Measurements from ENCODE around the gene SMIM14.
"Not testable (repeated sequence)": the region's sequence is repeated elsewhere in the genome, so short reads cannot be mapped to it uniquely, and the experiment has no call there.

Gene SMIM14

DNA sequence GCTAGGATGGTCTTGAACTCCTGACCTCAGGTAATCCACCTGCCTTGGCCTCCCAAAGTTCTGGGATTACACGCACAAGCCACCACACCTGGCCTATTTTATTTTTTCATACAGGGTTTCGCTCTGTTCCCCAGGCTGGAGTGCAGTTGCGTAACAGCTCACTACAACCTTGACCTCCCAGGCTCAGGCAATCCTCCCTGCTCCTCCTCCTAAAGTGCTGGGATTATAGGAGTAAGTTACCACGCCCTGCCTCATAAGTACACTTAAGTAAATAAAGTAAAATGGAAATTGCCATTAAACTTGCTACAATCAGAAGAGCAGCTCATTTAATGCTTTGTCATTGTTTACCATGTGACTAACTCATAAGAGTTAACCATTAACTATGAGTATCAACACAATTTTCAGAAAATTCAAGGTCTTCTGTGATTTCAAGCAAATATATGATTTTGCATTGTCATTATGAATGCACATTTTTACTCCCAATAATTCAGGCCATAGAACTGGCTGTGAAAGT lies 123.7 kb downstream of the SMIM14 start:
- intact Hi-C loops (cut with DNase I), result no loop called here
- no peak for DNase-seq

DNA sequence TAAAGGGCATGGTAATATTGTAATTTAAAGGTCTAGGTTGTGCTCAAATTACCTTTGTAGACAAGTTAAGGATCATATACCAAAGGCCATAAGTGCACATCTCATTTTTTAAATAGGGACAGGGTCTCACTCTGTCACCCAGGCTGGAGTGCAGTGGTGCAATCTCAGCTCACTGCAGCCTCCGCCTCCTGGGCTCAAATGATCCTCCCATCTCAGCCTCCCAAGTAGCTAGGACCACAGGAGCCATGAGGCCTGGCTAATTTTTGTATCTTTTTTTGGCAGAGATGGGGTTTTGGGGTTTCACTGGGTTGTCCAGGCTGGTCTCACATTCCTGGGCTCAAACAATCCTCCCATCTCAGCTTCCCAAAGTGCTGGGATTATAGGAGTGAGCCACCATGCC lies 124.4 kb downstream of the SMIM14 start:
- intact Hi-C loops (cut with DNase I); DNase-seq: not testable (repeated sequence)

DNA sequence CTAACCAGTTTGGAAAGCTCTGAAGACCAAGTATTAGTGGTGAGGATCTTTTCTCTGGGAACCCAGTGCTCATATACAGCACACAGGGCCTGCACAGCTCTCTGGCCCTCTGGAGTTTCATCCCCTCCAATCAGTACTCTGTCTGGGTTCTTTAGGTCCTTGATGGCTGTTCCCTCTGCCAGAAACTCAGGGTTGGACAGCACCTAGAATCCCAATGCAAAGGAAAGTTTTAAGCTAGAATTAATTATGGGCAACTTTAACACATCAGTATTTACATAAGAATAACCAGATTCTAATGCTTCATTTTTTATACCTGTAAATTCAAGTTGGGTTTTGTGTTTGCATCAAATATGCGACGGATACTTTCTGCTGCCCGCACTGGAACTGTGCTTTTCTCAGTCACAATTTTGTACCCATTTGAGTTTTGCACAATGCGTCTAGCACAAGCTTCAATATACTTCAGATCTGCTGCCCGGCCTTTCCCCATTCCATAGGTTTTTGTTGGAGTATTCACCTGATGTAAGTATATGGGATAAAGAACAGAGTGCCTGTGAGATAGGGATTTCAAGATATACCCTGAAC lies 128.2 kb downstream of the SMIM14 start:
- no peak for DNase-seq

DNA sequence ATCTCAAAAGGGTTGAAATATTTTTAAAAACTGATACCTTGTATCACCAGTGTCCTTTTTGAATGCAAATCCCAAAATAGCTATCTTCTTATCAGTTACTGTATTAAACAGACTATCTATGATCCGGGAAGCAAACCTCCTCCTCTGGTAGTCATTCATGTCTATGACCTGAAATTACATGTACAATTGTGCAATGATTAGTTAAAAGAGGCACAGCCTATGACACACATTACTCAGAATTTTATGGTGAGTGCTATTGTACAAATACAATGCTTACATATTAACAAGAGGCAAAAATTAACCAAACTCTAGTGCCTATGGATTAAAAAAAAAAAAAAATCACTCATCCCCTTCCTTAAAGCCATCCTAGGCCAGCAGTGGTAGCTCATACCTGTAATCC lies 133.1 kb downstream of the SMIM14 start:
- no peak for DNase-seq

More for the DNA sequence above, 128.2 kb downstream of the SMIM14 start:
- intact Hi-C loops (cut with DNase I), result no loop called here

DNA sequence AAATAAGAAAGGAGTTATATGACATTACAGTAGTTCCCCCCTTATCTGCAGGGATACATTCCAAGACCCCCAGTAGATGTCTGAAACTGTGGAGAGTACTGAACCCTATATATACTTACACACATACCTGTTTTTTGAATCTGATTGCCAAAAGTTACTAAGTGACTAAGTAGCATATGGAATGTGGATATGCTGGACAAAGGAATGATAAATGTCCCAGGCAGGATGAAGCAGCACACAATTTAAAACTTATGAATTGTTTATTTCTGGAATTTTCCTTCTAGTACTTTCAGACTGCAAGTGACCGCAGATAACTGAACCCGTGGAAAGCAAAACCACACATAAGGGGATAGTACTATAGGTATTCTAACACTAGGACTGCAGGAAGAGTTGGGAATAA lies 134.1 kb downstream of the SMIM14 start:
- intact Hi-C loops (cut with DNase I), result no loop called here
- no peak for DNase-seq

More for the DNA sequence above, 133.1 kb downstream of the SMIM14 start:
- intact Hi-C loops (cut with DNase I), result no loop called here

DNA sequence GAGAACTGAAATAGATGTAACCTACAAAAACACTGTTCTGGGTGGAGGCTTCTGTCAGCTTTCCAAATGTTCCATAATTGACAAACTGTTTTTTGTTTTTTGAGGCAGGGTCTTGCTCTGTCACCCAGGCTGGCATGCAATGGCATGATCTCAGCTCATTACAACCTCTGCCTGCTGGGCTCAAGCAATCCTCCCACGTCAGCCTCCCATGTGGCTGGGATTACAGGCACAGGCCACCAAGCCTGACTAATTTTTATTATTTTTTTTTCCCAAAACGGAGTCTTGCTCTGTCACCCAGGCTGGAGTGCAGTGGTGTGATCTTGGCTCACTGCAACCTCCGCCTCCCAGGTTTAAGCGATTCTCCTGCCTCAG lies 136.0 kb downstream of the SMIM14 start:
- DNase-seq; intact Hi-C loops (cut with DNase I): not testable (repeated sequence)

DNA sequence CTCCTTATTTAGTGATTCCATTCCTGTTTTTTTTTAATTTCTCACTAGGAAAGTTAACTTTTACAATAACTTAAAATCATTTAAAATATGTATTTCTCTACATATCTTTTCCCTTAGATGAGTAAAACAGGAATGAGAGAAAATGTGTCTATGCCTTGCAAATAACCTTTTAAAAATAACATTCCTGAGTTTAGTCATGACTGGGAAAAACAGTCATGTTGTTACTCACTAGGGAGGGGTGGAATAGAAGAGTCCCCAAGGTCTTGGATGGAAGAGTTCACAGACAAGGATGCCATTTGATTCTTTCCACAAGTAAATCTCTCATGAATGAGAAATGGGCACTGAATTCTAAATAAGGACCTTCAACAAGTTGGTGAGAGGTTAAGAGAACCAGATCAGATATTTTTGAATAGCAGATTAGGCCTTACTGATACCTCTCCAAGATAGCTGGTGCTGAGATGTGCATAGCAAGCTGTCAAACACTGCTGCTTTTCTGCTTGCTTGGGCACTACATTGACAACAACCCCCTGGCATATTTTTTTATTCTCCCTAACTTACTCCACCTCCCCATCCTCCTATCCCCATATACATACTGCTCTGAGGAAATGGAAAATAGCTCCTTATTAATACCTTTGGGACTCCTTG lies 136.5 kb downstream of the SMIM14 start:
- intact Hi-C loops (cut with DNase I), result no loop called here
- DNase-seq, result no peak

DNA sequence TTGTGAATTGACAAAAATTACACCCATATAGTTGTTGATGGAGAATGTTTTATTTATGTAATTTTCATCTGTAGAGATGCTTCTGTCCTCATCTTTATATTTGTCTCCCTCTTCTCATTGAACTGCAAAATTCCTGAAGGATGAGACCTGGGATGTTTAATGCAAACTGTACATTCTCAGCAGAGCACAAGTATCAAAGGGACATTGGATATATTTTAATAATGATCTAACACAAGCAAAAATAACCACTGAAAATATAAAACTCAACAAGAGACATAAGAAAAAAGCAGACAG lies 140.0 kb downstream of the SMIM14 start:
- no peak for DNase-seq
- intact Hi-C loops (cut with DNase I), result no loop called here

DNA sequence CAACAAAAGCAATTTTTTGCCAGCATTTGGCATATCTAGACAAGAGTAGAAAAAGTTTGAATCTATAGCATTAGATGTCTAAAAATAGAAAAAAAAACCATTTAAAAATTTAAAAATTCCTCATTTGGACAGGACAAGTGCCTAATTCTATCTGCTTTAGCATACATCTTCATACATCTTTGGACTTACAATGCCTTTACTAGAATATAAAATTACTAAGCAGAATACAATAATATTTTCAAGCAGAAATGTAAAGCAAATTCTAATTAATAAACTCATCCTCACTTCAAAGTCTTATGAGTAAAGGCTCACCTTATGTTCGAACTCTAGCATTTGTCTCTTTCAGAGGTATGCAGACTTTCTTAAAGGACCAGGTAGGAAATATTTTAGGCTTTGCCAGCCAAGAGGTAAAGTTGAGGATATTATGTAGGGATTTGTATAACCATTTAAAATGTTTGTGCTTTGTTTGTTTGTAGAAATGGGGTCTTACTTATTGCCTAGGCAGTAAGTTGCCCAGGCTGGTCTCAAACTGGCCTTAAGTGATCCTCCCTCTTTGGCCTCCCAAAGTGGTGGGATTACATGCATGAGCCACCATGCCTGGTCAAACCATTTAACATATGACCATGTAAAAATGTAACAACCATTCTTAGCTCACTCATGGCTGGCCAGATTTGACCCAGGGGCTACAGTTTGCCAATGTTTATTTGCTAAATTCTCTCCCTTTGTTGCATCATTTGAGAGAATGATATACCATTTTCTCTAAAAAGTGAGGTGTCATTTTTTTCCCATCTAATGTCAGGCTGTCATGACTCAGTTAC lies 140.5 kb downstream of the SMIM14 start:
- DNase-seq, result no peak
- intact Hi-C loops (cut with DNase I), result no loop called here
